Amygdala (tissue), 56 donors: ENCODE data around the gene EGFLAM.
A peak's percentile ranks its signal among the peaks of the same experiment; 100 is the strongest.
"Not testable (repeated sequence)": the region's sequence is repeated elsewhere in the genome, so short reads cannot be mapped to it uniquely, and the experiment has no call there.

Experiments used
- DNase-seq, 56 donors: peaks; one replicate each; lab custom pipeline; 2025; lab: John Stamatoyannopoulos, UW

The EGFLAM gene

DNA sequence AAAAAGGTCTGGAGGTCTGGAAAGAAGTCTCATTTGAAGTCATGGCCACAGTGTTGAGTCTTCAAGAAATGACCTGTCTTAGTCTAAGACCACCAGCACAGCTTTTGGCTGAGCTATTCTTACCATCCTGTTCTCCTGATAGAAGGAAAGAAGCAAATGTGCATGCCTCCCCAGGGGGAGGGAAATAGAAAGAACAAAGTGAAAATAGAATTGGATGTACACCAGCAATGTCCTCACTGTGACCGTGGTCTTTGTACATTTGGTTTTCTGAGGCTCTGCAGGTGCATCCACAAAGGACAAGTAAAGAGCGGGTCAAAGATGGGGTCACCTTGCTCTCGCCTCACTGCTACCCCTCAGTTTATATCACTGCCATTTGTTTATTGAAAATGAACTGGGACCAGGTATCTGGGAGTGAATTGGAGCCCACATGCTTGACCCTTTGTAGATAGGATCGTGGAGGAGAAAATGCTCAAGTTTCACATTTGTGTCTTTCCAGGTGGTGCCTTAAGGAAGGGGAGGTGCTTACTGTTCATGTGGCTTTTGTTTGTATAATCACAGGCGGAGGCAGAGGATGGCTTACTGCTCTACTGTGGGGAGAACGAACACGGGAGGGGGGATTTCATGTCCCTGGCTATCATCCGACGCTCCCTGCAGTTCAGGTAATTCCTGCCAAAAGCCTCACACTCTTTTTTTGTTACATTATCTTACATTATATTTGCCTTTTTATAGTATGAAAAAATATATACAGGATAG, 150.3 kb downstream of the EGFLAM start:
- DNase-seq: no peak

DNA sequence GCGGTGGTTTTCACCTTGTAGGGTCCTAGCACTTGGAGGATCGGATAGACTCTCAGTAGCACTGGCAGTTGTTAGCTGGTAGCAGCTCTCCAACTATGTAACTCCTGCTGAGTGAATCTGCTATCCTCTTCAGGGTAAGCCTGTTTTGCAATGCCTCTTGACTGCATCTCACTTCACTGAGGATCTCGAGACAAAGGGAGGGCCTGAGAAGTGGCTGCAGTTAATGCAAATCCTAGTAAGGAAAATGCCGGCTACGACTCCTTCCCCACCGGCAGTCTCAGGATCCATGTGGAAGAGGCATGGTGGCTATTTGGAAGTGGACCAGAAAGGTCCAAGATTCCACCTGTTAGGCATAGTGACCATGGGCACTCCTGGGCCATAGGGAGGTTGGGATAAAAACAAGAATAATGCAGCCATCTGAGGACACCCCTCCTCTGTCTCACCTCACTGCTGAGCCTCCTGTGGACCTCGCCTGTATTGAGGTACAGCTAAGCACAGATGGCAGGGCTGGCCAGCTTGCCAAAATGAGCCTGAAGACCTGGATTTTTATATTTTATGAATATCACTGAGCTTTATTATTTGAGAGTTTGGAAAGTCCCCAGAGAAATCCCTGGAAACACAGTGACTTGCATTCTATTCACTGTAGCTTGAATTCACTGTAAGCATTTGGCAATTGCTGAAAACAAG, 152.1 kb downstream of the EGFLAM start:
- DNase-seq: no peak

DNA sequence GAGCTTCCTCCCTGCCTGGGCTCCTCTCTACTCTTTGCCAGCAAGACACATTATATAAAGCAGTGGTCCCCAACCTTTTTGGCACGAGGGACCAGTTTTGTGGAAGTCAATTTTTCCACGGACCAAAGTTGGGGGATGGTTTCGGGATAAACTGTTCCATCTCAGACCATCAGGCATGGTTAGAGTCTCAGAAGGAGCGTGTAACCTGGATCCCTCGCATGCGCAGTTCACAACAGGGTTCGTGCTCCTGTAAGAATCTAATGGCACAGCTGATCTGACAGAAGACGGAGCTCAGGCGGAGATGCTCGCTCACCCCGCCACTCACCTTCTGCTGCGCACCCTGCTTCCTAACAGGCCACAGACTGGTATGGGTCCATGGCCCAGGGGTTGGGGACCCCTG, 155.3 kb downstream of the EGFLAM start:
- no peak for DNase-seq

DNA sequence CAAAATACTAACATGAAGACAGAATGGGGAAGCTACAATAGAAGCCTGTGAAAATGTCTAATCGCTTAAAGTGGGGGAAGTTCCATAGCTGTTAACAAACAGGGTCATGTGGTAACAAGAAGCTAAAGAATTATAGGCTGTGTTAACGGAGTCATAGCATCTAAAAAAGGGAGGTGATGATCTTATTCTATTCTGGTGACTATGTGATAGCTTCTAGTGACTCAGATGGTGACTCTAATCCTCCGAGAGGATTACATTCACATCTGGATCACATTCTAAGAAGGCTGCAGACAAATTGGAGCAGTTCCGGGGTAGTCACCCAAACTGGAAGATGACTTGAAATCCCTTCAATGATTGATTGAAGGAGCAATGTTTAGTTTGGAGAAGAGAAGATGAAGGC, 156.0 kb downstream of the EGFLAM start:
- DNase-seq: no peak

DNA sequence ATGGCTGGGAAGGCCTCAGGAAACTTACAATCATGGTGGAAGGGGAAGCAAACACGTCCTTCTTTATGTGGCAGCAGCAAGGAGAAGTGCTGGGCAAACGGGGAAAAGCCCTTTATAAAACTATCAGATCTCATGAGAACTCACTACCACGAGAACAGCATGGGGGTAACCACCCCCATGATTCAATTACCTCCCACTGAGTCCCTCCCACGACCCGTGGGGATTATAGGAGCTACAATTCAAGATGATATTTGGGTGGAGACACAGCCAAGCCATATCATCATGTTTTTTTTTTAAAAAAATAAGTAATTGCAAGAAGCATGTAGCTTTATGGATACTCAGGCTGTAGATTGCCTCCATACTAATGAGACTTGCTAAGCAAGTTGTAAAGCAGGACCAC, 157.4 kb downstream of the EGFLAM start:
- DNase-seq: not testable (repeated sequence)

DNA sequence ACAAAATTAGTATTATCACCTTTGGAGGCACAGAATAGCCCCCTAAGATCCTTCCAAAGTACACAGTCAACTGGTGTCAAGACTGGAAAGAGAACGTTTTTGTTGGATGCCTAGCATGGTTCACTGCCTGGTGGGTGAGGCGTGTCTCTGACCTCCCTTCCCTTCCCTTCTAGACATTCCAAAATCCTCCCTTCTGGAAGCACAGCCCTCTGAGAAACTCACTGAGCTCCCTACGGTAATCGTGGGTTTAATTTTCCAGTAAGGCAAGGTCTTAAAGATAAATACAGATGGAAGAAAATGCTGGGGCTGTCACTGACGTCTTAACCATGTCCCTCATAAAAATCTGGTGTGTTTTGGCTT, 159.3 kb downstream of the EGFLAM start:
- DNase-seq: no peak

DNA sequence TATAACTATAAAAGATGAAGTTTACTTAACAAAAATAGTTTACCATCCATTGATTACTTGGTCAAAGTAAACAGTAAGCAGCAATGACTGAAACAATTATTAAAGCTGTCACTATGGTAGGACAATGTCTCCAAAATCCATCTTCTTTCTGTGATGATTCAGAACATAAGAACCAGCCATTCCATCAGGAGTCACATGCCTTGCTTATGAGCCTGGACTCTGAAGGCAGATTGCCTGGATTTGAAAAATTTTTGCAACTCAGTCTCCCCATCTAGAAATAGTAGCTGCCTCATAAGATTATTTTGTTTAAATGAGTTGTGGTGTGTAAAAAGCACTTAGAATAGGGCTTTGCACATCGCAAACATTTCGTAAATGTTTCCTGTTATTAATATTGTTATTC, 161.9 kb downstream of the EGFLAM start:
- DNase-seq: no peak

DNA sequence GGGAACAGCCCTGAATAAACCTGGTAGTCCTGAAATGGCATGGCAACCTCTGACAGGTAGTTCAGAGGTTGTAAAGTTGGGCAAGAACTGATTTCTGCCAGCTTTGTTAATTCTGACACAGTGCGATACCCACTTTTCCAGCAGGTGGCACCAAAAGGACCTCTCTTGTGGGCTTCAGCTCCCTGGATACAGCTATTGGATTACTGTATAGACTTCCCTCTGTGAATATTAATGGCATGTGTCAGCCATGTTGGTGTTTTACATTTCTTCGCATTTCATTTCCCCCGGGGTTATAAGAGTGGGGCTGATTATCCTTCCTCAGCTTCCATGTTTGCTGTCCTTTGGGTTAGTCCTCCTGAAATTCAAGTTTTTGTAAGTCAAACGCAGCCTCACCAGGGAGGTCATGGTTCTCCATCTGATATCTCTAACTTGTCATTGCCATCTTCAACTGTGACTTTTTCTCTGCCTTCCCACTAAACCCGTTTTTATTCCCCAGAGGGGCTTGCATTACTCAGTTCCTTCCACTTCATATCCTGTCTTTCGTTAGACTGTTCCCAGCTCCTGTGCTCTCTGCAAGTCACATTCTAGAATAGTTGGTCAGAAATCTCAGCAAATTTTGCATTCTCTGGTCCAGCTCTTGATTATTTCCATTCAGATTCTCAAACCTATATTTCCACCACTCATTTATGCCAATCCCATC, 162.5 kb downstream of the EGFLAM start:
- peak in 24 of 56 donors; percentile 2 to 75 (median 12) for DNase-seq

DNA sequence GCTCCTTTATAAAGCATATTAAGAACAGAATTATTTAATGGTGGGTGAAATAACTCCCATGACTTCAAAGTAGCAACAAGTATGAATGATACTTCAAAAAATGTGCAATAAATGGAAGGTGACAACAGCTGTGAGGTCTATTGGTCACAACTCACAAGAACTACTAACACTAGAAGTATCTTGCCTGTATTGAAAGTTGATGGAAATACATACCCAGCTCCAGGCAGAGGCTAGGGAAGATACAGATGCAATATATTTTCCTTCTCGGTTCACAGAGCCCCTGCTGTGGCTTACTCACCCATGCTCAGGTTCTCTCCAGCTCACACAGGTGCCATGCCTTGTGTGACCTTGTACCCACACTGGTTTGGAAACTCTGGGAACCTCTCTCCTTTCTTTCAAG, 164.3 kb downstream of the EGFLAM start:
- no peak for DNase-seq

DNA sequence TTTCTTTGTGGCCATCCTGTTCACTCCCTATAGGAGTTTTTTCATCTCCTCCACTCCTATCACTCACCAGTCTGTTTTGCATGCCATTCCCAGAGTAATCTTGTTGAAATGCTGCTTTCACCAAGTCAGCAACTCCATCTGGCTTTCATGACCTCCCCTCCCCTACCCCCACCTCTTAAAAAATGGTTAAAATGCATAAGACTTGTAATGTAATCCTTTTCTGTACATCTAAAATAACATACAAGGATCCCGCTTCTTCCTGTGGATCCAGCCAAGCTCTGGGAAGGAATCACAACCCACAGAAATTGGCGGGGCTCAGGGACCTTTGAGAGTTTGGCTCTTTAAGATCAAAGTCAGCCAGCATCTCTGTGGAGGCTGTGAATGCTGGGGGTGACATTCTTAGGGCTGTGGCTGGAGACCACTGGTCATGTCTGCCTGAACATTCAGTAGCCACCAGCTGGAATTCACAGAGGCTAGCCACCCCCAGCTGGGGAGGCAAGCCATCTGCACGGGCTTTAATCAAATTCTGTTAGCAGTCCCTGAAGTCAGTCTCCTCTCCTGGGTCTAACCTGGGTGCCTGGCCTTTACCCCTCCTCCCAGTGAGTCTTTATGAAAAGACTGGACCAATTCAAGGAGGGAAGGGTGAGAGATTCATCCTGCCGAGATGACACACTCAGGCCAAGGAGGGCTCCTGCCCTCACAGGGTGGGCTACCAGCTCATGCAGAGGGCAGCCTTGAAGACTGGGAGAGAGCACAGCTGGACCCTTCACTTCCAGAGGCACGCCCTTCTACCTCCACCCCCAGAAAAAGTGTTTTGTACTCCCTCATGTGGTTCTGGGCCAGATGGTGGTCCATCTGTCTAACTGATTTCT, 165.2 kb downstream of the EGFLAM start:
- no peak for DNase-seq

DNA sequence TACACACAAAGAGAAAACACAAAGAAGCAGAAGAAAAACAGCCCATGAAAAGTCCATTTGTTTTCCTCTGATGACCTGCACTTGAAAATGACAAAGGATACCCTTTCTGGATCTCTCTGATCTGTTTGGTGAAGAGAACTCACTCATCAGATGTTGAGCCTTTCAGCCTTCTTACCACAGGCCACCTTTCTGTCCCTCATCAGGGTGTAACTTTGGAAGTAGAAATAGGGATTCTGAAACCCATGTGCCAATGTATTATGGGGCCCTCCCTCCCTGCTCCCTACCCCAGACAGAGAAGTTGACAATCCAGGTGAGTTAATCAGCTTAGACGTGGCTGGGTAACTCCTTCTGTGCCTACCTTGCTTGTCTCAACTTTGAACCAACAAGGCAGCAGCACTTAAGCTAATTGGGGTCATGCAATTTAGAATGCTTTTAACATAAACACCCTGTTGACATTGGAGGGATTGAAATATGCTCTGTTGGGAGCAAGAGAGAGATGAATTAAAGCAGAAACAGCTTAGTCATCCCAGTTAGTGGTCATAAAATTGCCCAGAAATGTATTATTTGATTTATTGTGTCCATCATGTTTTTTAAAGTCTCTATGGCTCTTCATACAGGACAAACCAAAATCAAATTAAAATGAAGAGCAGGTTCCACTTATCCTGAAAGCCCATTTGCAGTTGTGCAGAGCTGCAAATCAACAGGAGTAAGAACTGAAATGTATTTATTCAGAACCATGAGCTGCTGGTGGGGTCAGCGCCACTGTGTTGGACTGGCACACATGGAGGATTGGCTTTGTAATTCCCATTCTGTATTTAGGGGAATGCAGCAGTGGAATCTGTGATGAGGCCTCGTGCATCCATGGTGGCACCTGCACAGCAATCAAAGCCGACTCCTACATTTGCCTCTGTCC, 166.0 kb downstream of the EGFLAM start:
- no peak for DNase-seq

DNA sequence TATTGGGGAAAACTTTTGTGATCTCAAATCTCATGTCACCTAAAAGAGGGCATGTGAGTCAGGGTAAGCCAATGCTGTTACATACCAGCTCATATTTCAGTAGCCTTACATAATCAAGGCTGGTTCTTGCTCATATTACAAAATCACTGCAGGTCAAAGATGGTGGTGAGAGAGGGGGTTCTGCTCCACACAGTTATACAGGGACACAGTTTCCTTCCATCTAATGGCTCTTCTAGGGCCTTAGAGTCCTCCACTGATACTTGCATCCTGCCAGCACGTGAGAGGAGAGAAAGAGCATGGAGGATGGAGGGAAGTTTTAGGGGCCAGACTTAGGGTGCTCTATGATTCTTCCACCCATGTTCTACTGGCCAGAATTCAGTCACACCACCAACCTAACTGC, 168.1 kb downstream of the EGFLAM start:
- DNase-seq: no peak

DNA sequence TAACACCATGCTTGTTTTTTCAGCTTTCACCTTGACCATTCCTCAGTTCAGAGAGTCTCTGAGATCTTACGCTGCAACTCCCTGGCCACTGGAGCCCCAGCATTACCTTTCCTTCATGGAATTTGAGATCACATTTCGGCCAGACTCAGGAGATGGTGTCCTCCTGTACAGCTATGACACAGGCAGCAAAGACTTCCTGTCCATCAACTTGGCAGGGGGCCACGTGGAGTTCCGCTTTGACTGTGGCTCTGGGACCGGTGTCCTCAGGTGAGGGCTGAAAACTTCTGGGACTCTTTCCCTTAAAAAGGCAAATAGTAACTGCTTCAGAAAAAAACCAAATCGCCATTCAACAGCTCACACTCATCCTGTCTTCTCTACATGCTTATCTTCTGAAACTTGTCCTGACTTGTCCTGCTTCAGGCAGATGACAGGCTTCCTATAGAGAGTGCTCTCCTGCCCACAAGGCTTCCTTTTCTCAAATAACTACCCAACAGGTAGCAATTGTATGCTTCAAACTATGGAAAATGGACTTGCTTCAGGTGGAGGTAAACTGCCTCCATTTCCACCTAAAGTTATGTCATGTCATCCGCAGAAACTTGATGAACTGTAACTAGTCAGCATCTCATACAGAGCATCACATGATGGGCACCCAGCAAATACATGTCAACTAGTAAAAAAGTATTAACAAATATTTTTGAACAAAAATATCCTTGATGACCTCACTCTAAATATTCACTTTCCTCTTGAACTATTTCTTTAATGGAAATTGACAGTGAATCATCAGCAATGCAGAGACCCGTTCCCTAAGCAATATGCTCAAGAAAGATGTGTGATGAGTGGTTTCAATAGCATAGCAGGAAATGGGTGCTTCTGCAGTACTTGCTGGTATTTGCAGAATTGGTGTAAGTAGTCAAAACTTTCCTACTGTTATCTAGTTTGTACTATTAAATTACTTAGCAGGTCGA, 168.9 kb downstream of the EGFLAM start:
- DNase-seq: no peak

DNA sequence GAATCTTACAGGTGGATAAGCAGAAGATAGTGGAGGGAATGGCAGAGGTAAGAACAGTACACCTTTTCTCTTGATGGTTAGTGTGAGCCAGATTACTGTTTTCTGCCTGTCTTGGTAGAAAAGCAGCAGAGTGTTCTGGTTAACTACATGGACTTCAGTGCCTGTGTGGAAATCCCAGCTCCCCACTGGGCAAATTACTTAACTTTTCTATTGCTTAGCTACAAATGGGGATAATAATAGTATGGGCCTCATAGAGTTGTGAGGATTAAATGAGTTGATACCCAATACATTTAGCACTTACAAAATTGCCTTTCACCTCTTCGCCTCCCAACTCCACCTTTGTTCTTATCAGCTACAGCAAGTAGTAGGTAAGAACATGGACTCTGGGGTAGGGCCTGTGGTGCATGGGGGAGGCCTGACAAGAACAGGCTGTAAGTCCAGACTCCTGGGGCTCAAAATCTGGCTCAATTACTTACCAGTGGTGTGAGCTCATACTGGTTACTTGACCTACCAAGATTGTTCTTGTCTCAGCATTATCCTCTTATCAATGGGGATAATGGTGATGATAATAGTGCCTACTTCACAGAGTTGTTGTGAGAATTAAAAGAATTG, 173.0 kb downstream of the EGFLAM start:
- no peak for DNase-seq

DNA sequence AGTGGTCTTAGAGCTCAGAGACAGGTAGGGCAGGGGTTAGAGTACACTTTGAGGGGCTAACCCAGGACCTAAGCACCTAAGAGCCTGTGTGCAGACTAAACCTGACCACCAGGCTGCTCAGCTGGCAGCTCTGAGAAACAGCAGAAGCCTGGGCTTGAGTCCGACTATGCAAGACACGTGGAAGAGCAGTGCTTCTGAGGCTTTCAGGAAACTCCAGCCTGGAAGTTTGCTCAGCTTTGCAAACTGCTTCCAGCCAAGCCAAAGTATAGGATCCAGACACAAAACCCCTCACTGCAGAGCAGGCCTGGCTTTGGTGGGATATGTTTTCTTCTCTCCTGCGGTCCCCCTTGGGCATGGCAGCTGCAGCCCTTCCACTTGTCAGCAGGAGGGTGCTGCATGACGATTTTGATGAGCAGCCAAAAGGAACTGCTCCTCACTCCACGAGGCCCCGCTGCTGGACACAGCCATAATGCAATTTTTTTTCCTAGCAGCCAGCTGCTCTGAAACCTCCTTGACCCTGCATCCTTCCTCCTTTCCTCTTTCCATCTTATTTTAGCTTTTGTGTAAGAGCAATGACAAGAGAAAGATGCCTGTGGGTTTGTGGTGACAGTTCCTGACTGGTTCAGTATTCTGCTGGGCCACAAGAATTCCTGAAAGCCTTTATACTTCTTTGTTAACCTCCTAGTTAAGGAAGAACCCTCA, 175.0 kb downstream of the EGFLAM start:
- peak in 2 of 56 donors; percentile 14 to 18 for DNase-seq

DNA sequence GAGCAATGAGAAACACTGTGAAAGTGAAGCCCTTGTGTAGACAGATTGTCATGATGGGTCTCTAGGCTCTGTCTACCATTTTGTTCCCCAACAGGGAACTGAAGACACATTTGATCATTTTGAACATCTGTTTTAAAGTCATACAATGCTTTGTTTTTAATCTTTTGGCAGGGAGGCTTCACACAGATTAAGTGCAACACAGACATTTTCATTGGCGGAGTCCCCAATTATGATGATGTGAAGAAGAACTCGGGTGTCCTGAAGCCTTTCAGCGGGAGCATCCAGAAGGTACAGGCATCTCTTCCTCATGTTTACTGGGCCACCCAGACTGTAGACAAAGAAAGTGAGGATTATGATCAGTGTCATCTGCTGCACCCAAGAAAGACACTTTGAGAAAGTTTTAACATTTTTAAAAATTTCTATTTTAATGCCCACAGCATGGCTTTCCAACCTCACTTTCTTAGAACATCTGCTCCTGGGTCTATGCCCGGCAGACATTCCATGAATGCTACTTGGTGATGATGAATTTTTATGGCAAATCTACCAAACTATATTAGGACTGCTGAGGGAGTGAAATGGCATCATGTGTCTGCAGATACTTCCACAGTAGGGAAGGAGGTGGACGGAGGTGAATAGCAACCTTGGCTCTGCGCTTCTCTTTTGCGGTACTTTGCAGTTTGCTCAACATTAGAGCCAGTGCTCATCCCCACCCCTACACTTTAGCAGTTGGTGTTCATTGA, 176.8 kb downstream of the EGFLAM start:
- no peak for DNase-seq

DNA sequence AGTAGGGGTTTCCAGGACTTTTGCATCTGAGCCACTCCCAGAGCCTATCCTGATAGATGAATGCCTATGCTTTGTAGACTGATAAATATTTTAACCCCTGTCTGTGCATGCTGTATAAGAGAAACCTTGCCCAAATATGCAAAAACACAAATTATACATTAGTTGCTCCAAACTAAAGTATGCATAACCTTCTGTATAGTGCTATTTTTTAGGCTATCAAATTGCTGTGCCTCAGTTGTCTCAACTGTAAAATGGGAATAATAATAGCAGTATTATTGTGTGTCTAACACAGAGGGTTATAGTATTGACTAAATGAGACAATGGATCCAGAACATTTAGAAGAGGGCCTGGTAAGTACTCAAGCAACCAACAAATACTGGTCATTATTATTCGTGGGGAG, 180.4 kb downstream of the EGFLAM start:
- DNase-seq: no peak
